HepG2 (cell line): ENCODE measurements around the gene SLC6A7. TPM values are rescaled to one million over a fixed set of nuclear protein-coding genes. Genes with fewer than 3 reads are reported as not detected.

ENCODE experiments used
- ATAC-seq: fragments of 200-7000 bp; cut with Tn5 transposase; 3 replicates; pipeline ENCODE4 v1.9.1; 2020; ENCODE audit warnings: mild to moderate bottlenecking, moderate library complexity
- BruUV-seq: library from RNA; stranded (reverse); fragments of 400-500 nt; replicated peaks from 2 replicates; lab custom pipeline; 2021; lab: Mats Ljungman, UMichigan
- CTCF ChIA-PET: fragments of 300-600 bp; formaldehyde crosslinking; extraction: SDS; loops from one replicate; lab custom pipeline; 2021; ENCODE audit warnings: low total read pairs, inconsistent platforms, low intra/inter-chr PET ratio; lab: Yijun Ruan, JAX
- POLR2A ChIA-PET: fragments of 350-600 bp; sonication (Branson Sonifier 250); formaldehyde crosslinking; loops from one replicate; lab custom pipeline; 2020; ENCODE audit warnings: antibody characterized with exemption, inconsistent platforms; lab: Yijun Ruan, JAX
- DNase-seq: peaks from one replicate; pipeline ENCODE4 v3.0.0-alpha.2; 2015; ENCODE audit warnings: low spot score
- FAIRE-seq: peaks from 3 replicates; lab custom pipeline; 2011; peaks lifted over from hg19 to GRCh38; lab: Jason Lieb, UNC
- H2AFZ ChIP-seq: one replicate; pipeline ENCODE4 v1.6.1; 2011; ENCODE audit warnings: low read length, inconsistent platforms
- H3K27ac ChIP-seq: fragments of 300-600 bp; 3 replicates; pipeline ENCODE4 v1.8.0; 2011; ENCODE audit warnings: mixed run types, mild to moderate bottlenecking, mixed read lengths, low read length, inconsistent platforms; ENCODE audit not compliant: insufficient read depth; ENCODE audit errors: extremely low read length
- H3K27me3 ChIP-seq, 2 experiments: fragments of 200-600 bp in 1 of 2; 2 replicates in 1 of 2; 3 replicates in 1 of 2; pipeline versions ENCODE4 v1.6.0 to v1.8.0; 2011; ENCODE audit warnings: low read length in 2 of 2, mild to moderate bottlenecking in 2 of 2, moderate library complexity in 2 of 2, inconsistent platforms in 1 of 2; ENCODE audit not compliant: insufficient read depth in 2 of 2, control insufficient read depth in 1 of 2
- H3K36me3 ChIP-seq, 2 experiments: fragments of 200-600 bp in 1 of 2; replicated peaks in 1 of 2; 2 replicates in 1 of 2; 3 replicates in 1 of 2; pipeline versions ENCODE4 v1.5.1 to v1.8.0; 2011; ENCODE audit warnings: low read length in 2 of 2, inconsistent platforms in 1 of 2; ENCODE audit not compliant: insufficient read depth in 2 of 2, control insufficient read depth in 1 of 2
- H3K4me1 ChIP-seq: 2 replicates; pipeline ENCODE4 v1.5.1; 2012; ENCODE audit warnings: low read length, inconsistent platforms; ENCODE audit not compliant: insufficient read depth
- H3K4me2 ChIP-seq: 2 replicates; pipeline ENCODE4 v1.6.0; 2011; ENCODE audit warnings: low read depth, low read length, inconsistent platforms
- H3K4me3 ChIP-seq, 3 experiments: fragments of 200-600 bp in 1 of 3; sonication (generic), shearing (Covaris generic) in 1 of 3; replicated peaks in 1 of 3; 2 replicates each; pipeline ENCODE4 v1.5.1; 2011 to 2016; ENCODE audit warnings: low read length in 3 of 3, inconsistent platforms in 2 of 3, low read depth in 2 of 3, mild to moderate bottlenecking in 2 of 3, control low read depth in 1 of 3, mixed read lengths in 1 of 3; ENCODE audit not compliant: insufficient read depth in 1 of 3
- H3K79me2 ChIP-seq: one replicate; pipeline ENCODE4 v1.6.1; 2011; ENCODE audit warnings: low read length, inconsistent platforms; ENCODE audit not compliant: insufficient read depth
- H3K9ac ChIP-seq: 2 replicates; pipeline ENCODE4 v1.6.0; 2011; ENCODE audit warnings: mild to moderate bottlenecking, low read depth, low read length, inconsistent platforms; ENCODE audit not compliant: insufficient read depth
- H3K9me3 ChIP-seq: 2 replicates; pipeline ENCODE4 v1.5.1; 2012; ENCODE audit warnings: mild to moderate bottlenecking, low read length
- H4K20me1 ChIP-seq: 2 replicates; pipeline ENCODE4 v1.6.0; 2011; ENCODE audit warnings: inconsistent platforms, mild to moderate bottlenecking, low read length, moderate library complexity; ENCODE audit not compliant: insufficient read depth
- GATA4 ChIP-seq: sonication (generic); IDR thresholded peaks from 2 replicates; pipeline ENCODE4 v1.6.1; 2016; ENCODE audit warnings: antibody characterized with exemption, low read depth, borderline replicate concordance
- HMGA1 ChIP-seq: sonication (generic); formaldehyde crosslinking; conservative IDR thresholded peaks from 2 replicates; pipeline ENCODE4 v1.4.0; 2020; ENCODE audit warnings: missing genetic modification reagents
- KAT2B ChIP-seq: fragments of 150-350 bp; IDR thresholded peaks from 2 replicates; pipeline ENCODE4 v1.6.1; 2014; ENCODE audit warnings: low read depth, low read length, borderline replicate concordance
- NFE2 ChIP-seq: sonication (generic); formaldehyde crosslinking; IDR thresholded peaks from 2 replicates; pipeline ENCODE4 v1.4.0; 2020; ENCODE audit warnings: missing genetic modification reagents
- PHF20 ChIP-seq: sonication (generic); formaldehyde crosslinking; IDR thresholded peaks from 2 replicates; pipeline ENCODE4 v1.5.0; 2020; ENCODE audit warnings: mild to moderate bottlenecking, missing genetic modification reagents
- PRDM15 ChIP-seq: sonication (generic); formaldehyde crosslinking; IDR thresholded peaks from 2 replicates; pipeline ENCODE4 v1.4.0; 2020; ENCODE audit warnings: missing genetic modification reagents
- SUZ12 ChIP-seq: fragments of 150-350 bp; IDR thresholded peaks from 2 replicates; pipeline ENCODE4 v1.6.1; 2014; ENCODE audit warnings: low read depth, low read length
- TAF1 ChIP-seq: sonication (generic); formaldehyde crosslinking; IDR thresholded peaks from 2 replicates; pipeline ENCODE4 v1.4.0; 2020; ENCODE audit warnings: missing genetic modification reagents
- ZFAT ChIP-seq: sonication (generic); formaldehyde crosslinking; conservative IDR thresholded peaks from 2 replicates; pipeline ENCODE4 v1.8.1; 2023; ENCODE audit warnings: missing genetic modification reagents, inconsistent platforms
- ZNF280D ChIP-seq: sonication (generic); formaldehyde crosslinking; IDR thresholded peaks from 2 replicates; pipeline ENCODE4 v1.5.1; 2020; ENCODE audit warnings: mild to moderate bottlenecking, missing genetic modification reagents
- ZNF331 ChIP-seq: sonication (generic); formaldehyde crosslinking; IDR thresholded peaks from 2 replicates; pipeline ENCODE4 v1.4.0; 2020; ENCODE audit warnings: missing genetic modification reagents
- ZNF772 ChIP-seq: sonication (generic); formaldehyde crosslinking; IDR thresholded peaks from 2 replicates; pipeline ENCODE4 v1.5.0; 2020; ENCODE audit warnings: mild to moderate bottlenecking, missing genetic modification reagents
- WGBS: methylation state at CpG from one replicate; pipeline ENCODE4 v1.1.6; 2017; ENCODE audit warnings: low lambda C conversion rate; 5-methylcytosine and 5-hydroxymethylcytosine counted together
- in situ Hi-C: cut with HindIII; loops from 2 replicates; pipeline ENCODE4 v1.10.0; 2017; ENCODE audit warnings: low pct_unique_long_range_greater_than_20kb; ENCODE audit not compliant: extremely low pct_ligation_motif_present
- intact Hi-C: fragments of 100-400 bp; cut with micrococcal nuclease; formaldehyde crosslinking; loops from one replicate; pipeline ENCODE4 v1.10.0; 2022; ENCODE audit not compliant: unreplicated experiment
- polyA plus RNA-seq, 8 experiments: library from polyadenylated mRNA; depleted of rRNA in 3 of 8; stranded (reverse) in 7 of 8; unstranded in 1 of 8; fragments of >200 nt; fragmentation: Illumina TruSeq in 4 of 8; extraction: Trizol in 4 of 8; gene quantifications; 2 replicates each; pipeline versions ENCODE4 v1.2.1 to v1.2.3, GENCODE V29; 2011 to 2016; ENCODE audit warnings: low read depth in 4 of 8, missing spikeins in 1 of 8, mixed read lengths in 1 of 8; ENCODE audit not compliant: insufficient read depth in 1 of 8
- total RNA-seq, 5 experiments: library from RNA; depleted of rRNA; stranded (reverse); fragments of >200 nt; fragmentation: Illumina TruSeq; extraction: Trizol; gene quantifications; 2 replicates each; pipeline ENCODE4 v1.2.3, GENCODE V29; 2016; ENCODE audit warnings: low read depth in 1 of 5
- TF ChIP-seq, protein P1 (sequence below): sonication (generic); formaldehyde crosslinking; IDR thresholded peaks from 2 replicates; pipeline ENCODE4 v1.4.0; 2020; ENCODE audit warnings: missing genetic modification reagents
- TF ChIP-seq, protein P2 (sequence below): sonication (generic); formaldehyde crosslinking; IDR thresholded peaks from 2 replicates; pipeline ENCODE4 v1.8.0; 2022; ENCODE audit warnings: mild to moderate bottlenecking, missing genetic modification reagents, borderline replicate concordance

The SLC6A7 gene
- total and polyA plus RNA-seq, 2 of the 13 experiments (the other 11 are each of a cell fraction or from before 2014, with no cell fraction given) = not detected

DNA sequence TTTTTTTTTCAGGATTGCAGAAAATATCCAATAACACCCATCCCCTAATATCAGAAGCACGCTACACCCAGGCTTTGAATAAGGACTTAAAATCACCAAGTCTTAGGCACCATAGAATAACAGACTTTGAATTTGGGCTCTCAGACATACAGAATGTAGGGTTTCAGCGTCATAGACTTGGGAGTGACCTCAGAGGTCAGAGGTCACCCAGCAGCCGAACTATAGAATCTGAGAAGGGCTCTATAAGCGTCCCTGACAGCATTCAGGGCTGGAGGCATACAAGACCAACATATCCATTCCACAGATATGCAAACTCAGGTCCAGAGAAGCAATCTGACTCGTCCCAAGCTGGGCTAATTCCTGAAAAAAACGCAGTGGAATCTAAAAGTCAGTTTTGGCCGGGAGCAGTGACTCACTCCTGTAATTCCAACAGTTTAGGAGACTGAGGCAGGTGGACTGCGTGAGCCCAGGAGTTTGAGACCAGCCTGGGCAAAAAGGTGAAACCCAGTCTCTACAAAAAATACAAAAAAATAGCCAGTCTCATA, 34.7 kb downstream of the SLC6A7 start (continued):
- TF ChIP-seq PRDM15 (CRISPR knock-in tag) = no peak
- TF ChIP-seq KAT2B = no peak
- TF ChIP-seq TAF1 = no peak
- no peak for TF ChIP-seq ZNF331 (CRISPR knock-in tag)
- TF ChIP-seq GATA4 = no peak
- no peak for TF ChIP-seq SUZ12

DNA sequence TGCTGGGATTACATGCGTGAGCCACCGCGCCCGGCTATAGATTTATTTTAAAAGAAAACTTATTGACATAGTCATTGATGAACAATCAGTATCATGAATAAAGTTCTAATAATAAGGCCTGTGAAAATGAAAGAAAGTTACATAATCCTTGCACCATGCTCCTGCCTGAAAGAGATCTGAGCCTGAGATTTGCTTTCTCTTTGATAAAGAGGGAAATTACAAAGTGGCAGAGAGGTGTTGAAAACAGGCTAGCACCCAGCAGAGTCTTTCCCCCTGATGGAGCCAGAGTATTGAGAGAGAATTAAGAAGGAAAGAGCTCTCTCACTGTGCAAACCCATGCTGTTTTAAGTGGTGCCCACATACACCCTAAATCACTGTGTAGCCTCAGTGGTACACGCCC, 37.2 kb downstream of the SLC6A7 start:
- BruUV-seq = no TSS peak
- H3K4me2 ChIP-seq = no peak overlapping the region
- DNase-seq = no peak
- no peaks in the 10 kb centered on the region for H4K20me1 ChIP-seq
- no peak for ATAC-seq
- H3K27ac ChIP-seq = no peak overlapping the region
- WGBS = 71% methylated on average over 5 of the region's 5 CpGs
- no peaks in the 10 kb centered on the region for H3K9me3 ChIP-seq
- CTCF ChIA-PET = no interaction called here
- in situ Hi-C loops (no loop called here), intact Hi-C loops (no loop called here)
- no peak overlapping the region for H2AFZ ChIP-seq
- H3K4me3 ChIP-seq = no peak overlapping the region
- H3K9ac ChIP-seq = no peak overlapping the region
- H3K36me3 ChIP-seq = no peaks in the 10 kb centered on the region
- H3K27me3 ChIP-seq = peaks cover 1 to 23% of the 10 kb centered on the region in 2 experiments; a peak in 3 of 5 replicates
- no peaks in the 10 kb centered on the region for H3K4me1 ChIP-seq
- FAIRE-seq = no peak
- H3K79me2 ChIP-seq = no peaks in the 10 kb centered on the region
- POLR2A ChIA-PET = no interaction called here
- TF ChIP-seq, protein P1, sequence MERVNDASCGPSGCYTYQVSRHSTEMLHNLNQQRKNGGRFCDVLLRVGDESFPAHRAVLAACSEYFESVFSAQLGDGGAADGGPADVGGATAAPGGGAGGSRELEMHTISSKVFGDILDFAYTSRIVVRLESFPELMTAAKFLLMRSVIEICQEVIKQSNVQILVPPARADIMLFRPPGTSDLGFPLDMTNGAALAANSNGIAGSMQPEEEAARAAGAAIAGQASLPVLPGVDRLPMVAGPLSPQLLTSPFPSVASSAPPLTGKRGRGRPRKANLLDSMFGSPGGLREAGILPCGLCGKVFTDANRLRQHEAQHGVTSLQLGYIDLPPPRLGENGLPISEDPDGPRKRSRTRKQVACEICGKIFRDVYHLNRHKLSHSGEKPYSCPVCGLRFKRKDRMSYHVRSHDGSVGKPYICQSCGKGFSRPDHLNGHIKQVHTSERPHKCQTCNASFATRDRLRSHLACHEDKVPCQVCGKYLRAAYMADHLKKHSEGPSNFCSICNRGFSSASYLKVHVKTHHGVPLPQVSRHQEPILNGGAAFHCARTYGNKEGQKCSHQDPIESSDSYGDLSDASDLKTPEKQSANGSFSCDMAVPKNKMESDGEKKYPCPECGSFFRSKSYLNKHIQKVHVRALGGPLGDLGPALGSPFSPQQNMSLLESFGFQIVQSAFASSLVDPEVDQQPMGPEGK (CRISPR knock-in tag) = no peak
- TF ChIP-seq PHF20 (CRISPR knock-in tag) (no peak), NFE2 (CRISPR knock-in tag) (no peak), ZNF280D (no peak), ZFAT (CRISPR knock-in tag) (no peak), HMGA1 (CRISPR knock-in tag) (no peak), ZNF772 (CRISPR knock-in tag) (no peak)
- TF ChIP-seq, protein P2, sequence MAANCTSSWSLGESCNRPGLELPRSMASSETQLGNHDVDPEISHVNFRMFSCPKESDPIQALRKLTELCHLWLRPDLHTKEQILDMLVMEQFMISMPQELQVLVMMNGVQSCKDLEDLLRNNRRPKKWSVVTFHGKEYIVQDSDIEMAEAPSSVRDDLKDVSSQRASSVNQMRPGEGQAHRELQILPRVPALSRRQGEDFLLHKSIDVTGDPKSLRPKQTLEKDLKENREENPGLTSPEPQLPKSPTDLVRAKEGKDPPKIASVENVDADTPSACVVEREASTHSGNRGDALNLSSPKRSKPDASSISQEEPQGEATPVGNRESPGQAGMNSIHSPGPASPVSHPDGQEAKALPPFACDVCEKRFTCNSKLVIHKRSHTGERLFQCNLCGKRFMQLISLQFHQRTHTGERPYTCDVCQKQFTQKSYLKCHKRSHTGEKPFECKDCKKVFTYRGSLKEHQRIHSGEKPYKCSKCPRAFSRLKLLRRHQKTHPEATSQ (CRISPR knock-in tag) = no peak
